Measurements from ENCODE around the gene PDZD2. TPM values are rescaled to one million over a fixed set of nuclear protein-coding genes. Genes with fewer than 3 reads are reported as not detected.

The PDZD2 gene
- total RNA-seq, 2 donors from 2014 or later = 10.3 to 59.5 TPM

- Histone ChIP-seq H3K9me3 (no peaks in the 10 kb centered on the region), H3K4me1 (replicated peaks) (no peaks in the 10 kb centered on the region), H3K27ac (no peak overlapping the region), H3K27me3 (replicated peaks; ENCODE audit: insufficient read depth) (no peaks in the 10 kb centered on the region), H3K4me3 (no peak overlapping the region), H3K36me3 (no peaks in the 10 kb centered on the region)
- TF ChIP-seq CTCF (IDR thresholded peaks at IDR 0.05) (no peak), POLR2A (IDR thresholded peaks at IDR 0.05) (no peak), POLR2AphosphoS5 (IDR thresholded peaks at IDR 0.05) (no peak)
- intact Hi-C loops (cut with DNase I) = loop anchor here (10.0 kb wide), 2 partner anchors 224 to 506 kb away; partner anchors contain the start of gene MTMR12
- no peak for DNase-seq (ENCODE audit: low spot score)
- WGBS = 94% methylated on average over 17 of the region's 17 CpGs
Observed at GRCh38 chr5:32090755-32091128, 451.8 kb downstream of the PDZD2 start.

- Histone ChIP-seq H3K36me3 (no peaks in the 10 kb centered on the region), H3K9me3 (no peaks in the 10 kb centered on the region), H3K27ac (no peak overlapping the region), H3K4me1 (replicated peaks) (no peaks in the 10 kb centered on the region), H3K27me3 (replicated peaks; ENCODE audit: insufficient read depth) (no peaks in the 10 kb centered on the region), H3K4me3 (no peak overlapping the region)
- intact Hi-C loops (cut with DNase I) = loop anchor here (2.0 to 10.0 kb wide), 3 partner anchors 222 to 508 kb away; partner anchors contain the start of gene MTMR12
- TF ChIP-seq CTCF (IDR thresholded peaks at IDR 0.05) (peak; percentile 48 to 84 (median 72)), POLR2A (IDR thresholded peaks at IDR 0.05) (no peak), POLR2AphosphoS5 (IDR thresholded peaks at IDR 0.05) (peak; percentile 57)
- peak; percentile 78 for DNase-seq (ENCODE audit: low spot score)
- WGBS = 54% methylated on average over 20 of the region's 20 CpGs
Observed at GRCh38 chr5:32092938-32093812, 454.2 kb downstream of the PDZD2 start.

GRCh38 chr5:32094691-32095090 lies 455.8 kb downstream of the PDZD2 start:
- Histone ChIP-seq H3K27ac (peak overlapping the region in 1 of 2 donors; percentile 3), H3K27me3 (replicated peaks; ENCODE audit: insufficient read depth) (no peaks in the 10 kb centered on the region), H3K4me1 (replicated peaks) (no peaks in the 10 kb centered on the region), H3K36me3 (no peaks in the 10 kb centered on the region), H3K4me3 (no peak overlapping the region), H3K9me3 (no peaks in the 10 kb centered on the region)
- TF ChIP-seq POLR2AphosphoS5 (IDR thresholded peaks at IDR 0.05) = no peak
- TF ChIP-seq CTCF (IDR thresholded peaks at IDR 0.05) = no peak
- no peak for TF ChIP-seq POLR2A (IDR thresholded peaks at IDR 0.05)
- no peak for DNase-seq (ENCODE audit: low spot score)
- WGBS = 91% methylated on average over 5 of the region's 5 CpGs
- intact Hi-C loops (cut with DNase I) = loop anchor here (10.0 kb wide), 2 partner anchors 220 to 510 kb away; partner anchors contain the start of gene MTMR12

- H3K9me3 ChIP-seq = no peaks in the 10 kb centered on the region
- H3K4me1 ChIP-seq (replicated peaks) = no peaks in the 10 kb centered on the region
- 74% methylated on average over 7 of the region's 7 CpGs for WGBS
- no peaks in the 10 kb centered on the region for H3K27me3 ChIP-seq (replicated peaks; ENCODE audit: insufficient read depth)
- no peak for DNase-seq (ENCODE audit: low spot score)
- no peak overlapping the region for H3K4me3 ChIP-seq
- H3K36me3 ChIP-seq = no peaks in the 10 kb centered on the region
- H3K27ac ChIP-seq = peak overlapping the region in 1 of 2 donors; percentile 3
- intact Hi-C loops (cut with DNase I) = loop anchor here (10.0 kb wide), 2 partner anchors 220 to 510 kb away; partner anchors contain the start of gene MTMR12
- TF ChIP-seq POLR2AphosphoS5 (IDR thresholded peaks at IDR 0.05) (no peak), CTCF (IDR thresholded peaks at IDR 0.05) (no peak), POLR2A (IDR thresholded peaks at IDR 0.05) (no peak)
Observed at GRCh38 chr5:32095261-32095671, 456.3 kb downstream of the PDZD2 start.

Data from prostate gland (tissue), 2 donors.